GM12878 (cell line): ENCODE data around the gene SIL1. TPM values are rescaled to one million over a fixed set of nuclear protein-coding genes. Genes with fewer than 3 reads are reported as not detected.

Source experiments
- ATAC-seq: fragments of 200-7000 bp; cut with Tn5 transposase; 3 replicates; pipeline ENCODE4 v1.9.1; 2020; ENCODE audit warnings: mild to moderate bottlenecking, moderate library complexity
- BruUV-seq: library from RNA; stranded (reverse); fragments of 400-500 nt; replicated peaks from 2 replicates; lab custom pipeline; 2021; lab: Mats Ljungman, UMichigan
- CTCF ChIA-PET: fragments of 300-600 bp; sonication (Branson Sonifier 250); formaldehyde crosslinking; extraction: SDS; loops from one replicate; lab custom pipeline; 2021; ENCODE audit warnings: inconsistent platforms; lab: Yijun Ruan, JAX
- POLR2A ChIA-PET: fragments of 350-600 bp; formaldehyde crosslinking; extraction: SDS; loops from one replicate; lab custom pipeline; 2021; ENCODE audit warnings: inconsistent platforms; lab: Charles Lee
- RAD21 ChIA-PET: fragments of 300-600 bp; sonication (Branson Sonifier 250); formaldehyde crosslinking; loops from one replicate; lab custom pipeline; 2023; ENCODE audit warnings: antibody characterized with exemption; ENCODE audit not compliant: unreplicated experiment; lab: Charles Lee
- SMC1A ChIA-PET: fragments of 300-600 bp; sonication (Branson Sonifier 250); formaldehyde crosslinking; loops from one replicate; lab custom pipeline; 2023; ENCODE audit not compliant: unreplicated experiment, uncharacterized antibody; lab: Charles Lee
- DNase-seq: peaks from one replicate; pipeline ENCODE4 v3.0.0-alpha.2; 2011; ENCODE audit warnings: low read depth, low spot score
- FAIRE-seq: peaks from 3 replicates; lab custom pipeline; 2011; peaks lifted over from hg19 to GRCh38; lab: Jason Lieb, UNC
- H2AFZ ChIP-seq: 2 replicates; pipeline ENCODE4 v1.6.0; 2011; ENCODE audit warnings: low read depth, low read length, control low read depth; ENCODE audit not compliant: control insufficient read depth
- H3K27ac ChIP-seq: 2 replicates; pipeline ENCODE4 v1.5.1; 2011; ENCODE audit warnings: control low read depth; ENCODE audit not compliant: control insufficient read depth, insufficient read depth
- H3K27me3 ChIP-seq, 2 experiments: replicated peaks in 1 of 2; 2 replicates each; pipeline versions ENCODE4 v1.6.0 to v1.6.1; 2011; ENCODE audit warnings: low read length in 1 of 2; ENCODE audit not compliant: control insufficient read depth in 2 of 2, insufficient read depth in 2 of 2
- H3K36me3 ChIP-seq, 2 experiments: 2 replicates each; pipeline ENCODE4 v1.5.1; 2011; ENCODE audit warnings: low read length in 1 of 2; ENCODE audit not compliant: control insufficient read depth in 2 of 2, insufficient read depth in 2 of 2
- H3K4me1 ChIP-seq: 2 replicates; pipeline ENCODE4 v1.6.1; 2011; ENCODE audit warnings: mild to moderate bottlenecking, low read length, moderate library complexity, mixed read lengths; ENCODE audit not compliant: control insufficient read depth, insufficient read depth
- H3K4me2 ChIP-seq: 2 replicates; pipeline ENCODE4 v1.6.0; 2011; ENCODE audit warnings: control low read depth; ENCODE audit not compliant: control insufficient read depth, insufficient read depth
- H3K4me3 ChIP-seq: fragments of 200-600 bp; sonication (generic); 2 replicates; pipeline ENCODE4 v1.5.1; 2016
- H3K79me2 ChIP-seq: 2 replicates; pipeline ENCODE4 v1.6.0; 2011; ENCODE audit warnings: low read length; ENCODE audit not compliant: control insufficient read depth, insufficient read depth
- H3K9ac ChIP-seq: 2 replicates; pipeline ENCODE4 v1.8.0; 2011; ENCODE audit warnings: low read length, control low read depth, mixed read lengths; ENCODE audit not compliant: control insufficient read depth, insufficient read depth
- H3K9me3 ChIP-seq: replicated peaks from 3 replicates; pipeline ENCODE4 v1.5.1; 2011; ENCODE audit warnings: mild to moderate bottlenecking, low read length; ENCODE audit not compliant: control insufficient read depth, insufficient read depth
- H4K20me1 ChIP-seq: 2 replicates; pipeline ENCODE4 v1.6.0; 2011; ENCODE audit not compliant: control insufficient read depth, insufficient read depth
- BRCA1 ChIP-seq: IDR thresholded peaks from 2 replicates; pipeline ENCODE4 v1.6.1; 2011; ENCODE audit warnings: low read depth, low read length, improper control_type of control experiment
- CUX1 ChIP-seq: IDR thresholded peaks from 2 replicates; pipeline ENCODE4 v1.6.1; 2012; ENCODE audit warnings: improper control_type of control experiment, low read depth, low read length; ENCODE audit not compliant: insufficient replicate concordance
- E2F4 ChIP-seq: IDR thresholded peaks from 2 replicates; pipeline ENCODE4 v1.6.1; 2012; ENCODE audit warnings: low read depth, low read length, improper control_type of control experiment
- GATAD2B ChIP-seq: fragments of 450-650 bp; conservative IDR thresholded peaks from 2 replicates; pipeline ENCODE4 v1.6.1; 2017; ENCODE audit warnings: low read depth, mild to moderate bottlenecking, moderate library complexity
- HDGF ChIP-seq: fragments of 450-650 bp; IDR thresholded peaks from 2 replicates; pipeline ENCODE4 v1.6.1; 2016; ENCODE audit warnings: antibody characterized with exemption
- MAX ChIP-seq: IDR thresholded peaks from 2 replicates; pipeline ENCODE4 v1.6.1; 2012; ENCODE audit warnings: low read depth, low read length, improper control_type of control experiment
- NBN ChIP-seq: fragments of 450-650 bp; IDR thresholded peaks from 2 replicates; pipeline ENCODE4 v1.6.1; 2016
- PAX5 ChIP-seq: IDR thresholded peaks from 2 replicates; pipeline ENCODE4 v1.6.1; 2011; ENCODE audit warnings: low read depth, low read length, borderline replicate concordance
- PAX8 ChIP-seq: fragments of 450-650 bp; IDR thresholded peaks from 2 replicates; pipeline ENCODE4 v1.6.1; 2017; ENCODE audit warnings: mild to moderate bottlenecking, moderate library complexity
- RAD21 ChIP-seq: IDR thresholded peaks from 2 replicates; pipeline ENCODE4 v1.6.1; 2011; ENCODE audit warnings: mild to moderate bottlenecking, low read depth, low read length, moderate library complexity; ENCODE audit not compliant: insufficient read depth
- STAT1 ChIP-seq: fragments of 450-650 bp; conservative IDR thresholded peaks from 2 replicates; pipeline ENCODE4 v1.6.1; 2014; ENCODE audit warnings: antibody characterized with exemption, mild to moderate bottlenecking
- TCF12 ChIP-seq: IDR thresholded peaks from 2 replicates; pipeline ENCODE4 v1.6.1; 2011; ENCODE audit warnings: low read depth, mild to moderate bottlenecking, low read length
- YBX1 ChIP-seq: fragments of 450-650 bp; IDR thresholded peaks from 2 replicates; pipeline ENCODE4 v1.6.1; 2016; ENCODE audit warnings: antibody characterized with exemption
- WGBS: methylation state at CpG from one replicate; pipeline ENCODE4 v1.1.6; 2016; ENCODE audit warnings: low lambda C conversion rate; ENCODE audit not compliant: insufficient replicate concordance, insufficient coverage; ENCODE audit errors: missing lambda C conversion rate; 5-methylcytosine and 5-hydroxymethylcytosine counted together
- in situ Hi-C: fragments of 300-500 bp; cut with MboI; formaldehyde crosslinking; loops from 9 replicates; pipeline ENCODE4 v1.14.3; 2018; ENCODE audit warnings: mixed read lengths
- intact Hi-C: fragments of 100-400 bp; cut with micrococcal nuclease; formaldehyde crosslinking; loops from one replicate; pipeline ENCODE4 v1.14.2; 2022; ENCODE audit not compliant: unreplicated experiment
- polyA plus RNA-seq, 11 experiments: library from polyadenylated mRNA; depleted of rRNA in 4 of 11; unstranded in 6 of 11; stranded (reverse) in 5 of 11; fragments of >200 nt; fragmentation: Nextera tagmentation in 4 of 11; fragmentation: Illumina TruSeq in 1 of 11; extraction: Ambion mirVana in 4 of 11; extraction: Trizol in 1 of 11; gene quantifications; 1 replicate in 1 of 11; 2 replicates in 10 of 11; pipeline versions ENCODE4 v1.2.1 to v1.2.3, GENCODE V29; 2011 to 2016; ENCODE audit warnings: inconsistent platforms in 2 of 11, missing spikeins in 2 of 11, low read depth in 1 of 11
- total RNA-seq, 4 experiments: library from RNA; depleted of rRNA in 3 of 4; stranded (reverse); fragments of >200 nt in 3 of 4; fragmentation: Illumina TruSeq in 1 of 4; extraction: Trizol in 1 of 4; gene quantifications; 2 replicates each; pipeline versions ENCODE4 v1.2.1 to v1.2.3, GENCODE V29; 2013 to 2021

Gene SIL1
- total and polyA plus RNA-seq, 10 of the 15 experiments (the other 5 are each of a cell fraction or from before 2014, with no cell fraction given), result 4.1 to 49.8 (median 29.4) TPM

GRCh38 chr5:139090581-139090980, 107.6 kb downstream of the SIL1 start:
- no TSS peak for BruUV-seq
- H2AFZ ChIP-seq, result no peak overlapping the region
- H3K4me1 ChIP-seq, result peaks cover 36% of the 10 kb centered on the region
- no peaks in the 10 kb centered on the region for H3K9me3 ChIP-seq
- ChIA-PET RAD21 (no interaction called here), CTCF (no interaction called here), SMC1A (interaction anchor here (1.6 kb wide), 1 partner anchor 11 kb away, joined by 3 read pairs; no protein-coding TSS in a partner anchor), POLR2A (no interaction called here)
- no peak overlapping the region for H3K4me2 ChIP-seq
- intact Hi-C loops (loop anchor here (5.0 kb wide), 1 partner anchor 172 kb away; no protein-coding TSS in a partner anchor), in situ Hi-C loops (no loop called here)
- H4K20me1 ChIP-seq, result no peaks in the 10 kb centered on the region
- FAIRE-seq, result no peak
- H3K27me3 ChIP-seq, result no peaks in the 10 kb centered on the region
- no peak overlapping the region for H3K4me3 ChIP-seq
- no peak overlapping the region for H3K27ac ChIP-seq
- no peaks in the 10 kb centered on the region for H3K79me2 ChIP-seq
- DNase-seq, result no peak
- H3K9ac ChIP-seq, result no peak overlapping the region
- WGBS, result 84% methylated on average over 5 of the region's 5 CpGs
- H3K36me3 ChIP-seq, result no peaks in the 10 kb centered on the region; a peak in 1 of 4 replicates
- TF ChIP-seq MAX (no peak), HDGF (no peak), STAT1 (no peak), BRCA1 (no peak), GATAD2B (no peak), PAX5 (no peak), TCF12 (no peak)
- ATAC-seq, result no peak

- Histone ChIP-seq H3K4me3 (no peak overlapping the region), H3K36me3 (no peaks in the 10 kb centered on the region; a peak in 1 of 4 replicates), H2AFZ (no peak overlapping the region), H3K27me3 (no peaks in the 10 kb centered on the region), H3K79me2 (no peaks in the 10 kb centered on the region), H3K9me3 (no peaks in the 10 kb centered on the region; the same call in 2 of the 3 replicates), H4K20me1 (no peaks in the 10 kb centered on the region), H3K4me1 (peaks cover 13% of the 10 kb centered on the region), H3K9ac (no peak overlapping the region), H3K4me2 (no peak overlapping the region), H3K27ac (no peak overlapping the region)
- POLR2A ChIA-PET, result interaction anchor here (0.6 kb wide), 1 partner anchor 296 kb away, joined by 5 read pairs; no protein-coding TSS in a partner anchor
- CTCF ChIA-PET, result interaction anchor here (1.2 kb wide), 2 partner anchors 44 to 157 kb away, joined by 3 to 4 read pairs; no protein-coding TSS in a partner anchor
- FAIRE-seq, result no peak
- RAD21 ChIA-PET, result no interaction called here
- DNase-seq, result no peak
- no peak for ATAC-seq
- SMC1A ChIA-PET, result interaction anchor here (0.6 to 1.8 kb wide), 3 partner anchors 164 to 415 kb away, joined by 3 to 4 read pairs (median 3); no protein-coding TSS in a partner anchor
- intact Hi-C loops (no loop called here), in situ Hi-C loops (no loop called here)
- 67% methylated on average over 1 of the region's 1 CpG for whole genome bisulfite sequencing
- no TSS peak for BruUV-seq
- TF ChIP-seq E2F4 (no peak), RAD21 (no peak), PAX8 (no peak), NBN (no peak), YBX1 (no peak), CUX1 (no peak)
Measured at GRCh38 chr5:139088024-139088423, 110.1 kb downstream of the SIL1 start.
